K562 (cell line): ENCODE measurements around the gene EHBP1. TPM values are rescaled to one million over a fixed set of nuclear protein-coding genes. Genes with fewer than 3 reads are reported as not detected.

Source experiments
- ATAC-seq: fragments of 200-7000 bp; cut with Tn5 transposase; 3 replicates; pipeline ENCODE4 v1.9.1; 2020; ENCODE audit warnings: moderate library complexity
- BruUV-seq: library from RNA; stranded (reverse); fragments of 400-500 nt; replicated peaks from 2 replicates; lab custom pipeline; 2021; lab: Mats Ljungman, UMichigan
- CTCF ChIA-PET: fragments of 300-600 bp; formaldehyde crosslinking; extraction: SDS; loops from one replicate; lab custom pipeline; 2021; ENCODE audit warnings: low intra/inter-chr PET ratio; lab: Yijun Ruan, JAX
- POLR2A ChIA-PET: fragments of 300-600, 350-650 bp; sonication (Branson Sonifier 250); formaldehyde crosslinking; extraction: SDS; loops from one replicate; lab custom pipeline; 2021; ENCODE audit warnings: antibody characterized with exemption, inconsistent platforms; lab: Yijun Ruan, JAX
- DNase-seq, 4 experiments: peaks; one replicate each; pipeline versions ENCODE4 v3.0.0 to v3.0.0-alpha.2; 2011 to 2018; ENCODE audit warnings: low spot score in 3 of 4, mixed read lengths in 3 of 4; ENCODE audit errors: extremely low read depth in 1 of 4
- FAIRE-seq: peaks from 2 replicates; lab custom pipeline; 2011; peaks lifted over from hg19 to GRCh38; lab: Jason Lieb, UNC
- H2AFZ ChIP-seq: 2 replicates; pipeline ENCODE4 v1.6.0; 2011; ENCODE audit warnings: low read depth, low read length, control low read depth, inconsistent platforms
- H3K27ac ChIP-seq: fragments of 200-600 bp; 3 replicates; pipeline ENCODE4 v1.8.0; 2011; ENCODE audit warnings: low read depth, mild to moderate bottlenecking, control low read depth, inconsistent platforms, low read length, moderate library complexity, mixed read lengths; ENCODE audit errors: extremely low read depth
- H3K27me3 ChIP-seq, 2 experiments: fragments of 300-600 bp in 1 of 2; 2 replicates in 1 of 2; 3 replicates in 1 of 2; pipeline versions ENCODE4 v1.6.0 to v1.8.0; 2011; ENCODE audit warnings: inconsistent platforms in 2 of 2, low read length in 2 of 2, mild to moderate bottlenecking in 1 of 2, mixed read lengths in 1 of 2, moderate library complexity in 1 of 2; ENCODE audit not compliant: control insufficient read depth in 2 of 2, insufficient read depth in 2 of 2
- H3K36me3 ChIP-seq: fragments of 300-600 bp; 3 replicates; pipeline ENCODE4 v1.8.0; 2011; ENCODE audit warnings: mild to moderate bottlenecking, low read length, inconsistent platforms; ENCODE audit not compliant: control insufficient read depth, insufficient read depth
- H3K4me1 ChIP-seq, 2 experiments: fragments of 200-600 bp in 1 of 2; replicated peaks in 1 of 2; 2 replicates in 1 of 2; 3 replicates in 1 of 2; pipeline versions ENCODE4 v1.5.1 to v1.8.0; 2011; ENCODE audit warnings: inconsistent platforms in 2 of 2, low read length in 2 of 2, mild to moderate bottlenecking in 1 of 2, mixed read lengths in 1 of 2, moderate library complexity in 1 of 2; ENCODE audit not compliant: control insufficient read depth in 2 of 2, insufficient read depth in 2 of 2
- H3K4me2 ChIP-seq: 2 replicates; pipeline ENCODE4 v1.6.1; 2011; ENCODE audit warnings: low read length, control low read depth, inconsistent platforms, mixed read lengths; ENCODE audit not compliant: insufficient read depth
- H3K4me3 ChIP-seq: fragments of 200-600 bp; sonication (generic), shearing (Covaris generic); 2 replicates; pipeline ENCODE4 v1.5.1; 2016; ENCODE audit warnings: control low read depth, inconsistent platforms
- H3K79me2 ChIP-seq: fragments of 200-600 bp; 3 replicates; pipeline ENCODE4 v1.8.0; 2011; ENCODE audit warnings: low read length, inconsistent platforms; ENCODE audit not compliant: control insufficient read depth, insufficient read depth
- H3K9ac ChIP-seq, 2 experiments: 2 replicates each; pipeline versions ENCODE4 v1.6.0 to v1.6.1; 2011; ENCODE audit warnings: low read depth in 2 of 2, low read length in 2 of 2, control low read depth in 1 of 2, inconsistent platforms in 1 of 2, mild to moderate bottlenecking in 1 of 2, mixed read lengths in 1 of 2; ENCODE audit not compliant: insufficient read depth in 1 of 2
- H3K9me1 ChIP-seq: one replicate; pipeline ENCODE4 v1.6.0; 2011; ENCODE audit warnings: inconsistent platforms, mild to moderate bottlenecking, low read length, moderate library complexity; ENCODE audit not compliant: control insufficient read depth, insufficient read depth
- H3K9me3 ChIP-seq: replicated peaks from 2 replicates; pipeline ENCODE4 v1.5.1; 2011; ENCODE audit warnings: low read depth, low read length, inconsistent platforms; ENCODE audit not compliant: control insufficient read depth, insufficient read depth
- H4K20me1 ChIP-seq: replicated peaks from 2 replicates; pipeline ENCODE4 v1.6.1; 2011; ENCODE audit warnings: low read length, inconsistent platforms, mixed read lengths; ENCODE audit not compliant: control insufficient read depth, insufficient read depth
- HOMEZ ChIP-seq: fragments of 250-450 bp; sonication (Bioruptor Pico); IDR thresholded peaks from 2 replicates; pipeline ENCODE4 v1.4.0; 2020; ENCODE audit warnings: mild to moderate bottlenecking, moderate library complexity
- NCOR1 ChIP-seq: fragments of 450-650 bp; IDR thresholded peaks from 2 replicates; pipeline ENCODE4 v1.6.1; 2016; ENCODE audit warnings: mild to moderate bottlenecking, moderate library complexity
- NR2F6 ChIP-seq: fragments of 450-650 bp; formaldehyde crosslinking; IDR thresholded peaks from 2 replicates; pipeline ENCODE4 v1.4.0; 2020; ENCODE audit warnings: mild to moderate bottlenecking
- PRDM10 ChIP-seq: fragments of 450-650 bp; IDR thresholded peaks from 2 replicates; pipeline ENCODE4 v1.6.1; 2018; ENCODE audit not compliant: partially characterized antibody
- RBM39 ChIP-seq: fragments of 200-400 bp; formaldehyde crosslinking; optimal IDR thresholded peaks from 2 replicates; pipeline ENCODE3; 2018; ENCODE audit warnings: low read depth, low read length
- SFPQ ChIP-seq: fragments of 200-400 bp; formaldehyde crosslinking; IDR thresholded peaks from 2 replicates; pipeline ENCODE4 v1.6.1; 2017; ENCODE audit warnings: mild to moderate bottlenecking, low read depth, low read length, moderate library complexity
- SRSF3 ChIP-seq: fragments of 200-400 bp; formaldehyde crosslinking; IDR thresholded peaks from 2 replicates; pipeline ENCODE4 v1.6.1; 2016; ENCODE audit warnings: mild to moderate bottlenecking, low read length, moderate library complexity; ENCODE audit not compliant: insufficient read depth
- ZBTB49 ChIP-seq: sonication (generic); formaldehyde crosslinking; IDR thresholded peaks from 2 replicates; pipeline ENCODE4 v1.8.0; 2022; ENCODE audit warnings: missing genetic modification reagents, mild to moderate bottlenecking, borderline replicate concordance
- ZNF143 ChIP-seq: sonication (generic); formaldehyde crosslinking; IDR thresholded peaks from 2 replicates; pipeline ENCODE4 v1.9.0; 2022; ENCODE audit warnings: mild to moderate bottlenecking, missing genetic modification reagents
- ZNF586 ChIP-seq: fragments of 450-650 bp; formaldehyde crosslinking; conservative IDR thresholded peaks from 2 replicates; pipeline ENCODE4 v1.4.0; 2020; ENCODE audit warnings: mild to moderate bottlenecking, moderate library complexity
- ZNF668 ChIP-seq: fragments of 250-450 bp; sonication (Bioruptor Pico); IDR thresholded peaks from 2 replicates; pipeline ENCODE4 v1.8.0; 2022; ENCODE audit warnings: mild to moderate bottlenecking, inconsistent platforms
- WGBS: fragments of 100-300 bp; shearing (Covaris generic); methylation state at CpG from one replicate; pipeline ENCODE4 v1.1.6; 2016; ENCODE audit warnings: low coverage, mixed read lengths; ENCODE audit not compliant: insufficient coverage; ENCODE audit errors: missing lambda C conversion rate; 5-methylcytosine and 5-hydroxymethylcytosine counted together
- in situ Hi-C: fragments of 300-500 bp; cut with MboI; formaldehyde crosslinking; loops from 4 replicates; pipeline ENCODE4 v1.15.0; 2018; ENCODE audit warnings: inconsistent platforms, mixed read lengths
- intact Hi-C: fragments of 100-400 bp; cut with micrococcal nuclease; formaldehyde crosslinking; loops from 2 replicates; pipeline ENCODE4 v1.14.2; 2022
- polyA plus RNA-seq, 8 experiments: library from polyadenylated mRNA; depleted of rRNA in 4 of 8; stranded (reverse) in 5 of 8; unstranded in 3 of 8; fragments of >200 nt; fragmentation: Nextera tagmentation in 2 of 8; fragmentation: Illumina TruSeq in 1 of 8; extraction: Ambion mirVana in 2 of 8; extraction: Trizol in 1 of 8; gene quantifications; 2 replicates each; pipeline versions ENCODE4 v1.2.1 to v1.2.3, GENCODE V29; 2011 to 2014; ENCODE audit warnings: inconsistent platforms in 1 of 8, missing spikeins in 1 of 8
- total RNA-seq, 7 experiments: library from RNA; depleted of rRNA in 6 of 7; stranded (reverse); fragments of >200 nt in 6 of 7; fragmentation: Illumina TruSeq in 2 of 7; extraction: Trizol in 2 of 7; gene quantifications; 2 replicates each; pipeline versions ENCODE4 v1.2.1 to v1.2.3, GENCODE V29; 2011 to 2021; ENCODE audit warnings: low replicate concordance in 1 of 7

EHBP1 gene
- total and polyA plus RNA-seq, 9 of the 15 experiments (the other 6 are each of a cell fraction or from before 2014, with no cell fraction given), result 8.9 to 26.6 (median 19.3) TPM

- TF ChIP-seq ZBTB49 (CRISPR knock-in tag) (no peak), ZNF668 (no peak), ZNF586 (no peak), SRSF3 (no peak), RBM39 (no peak)
Measured at GRCh38 chr2:62662131-62662530, 43.4 kb upstream of the EHBP1 start (continued).

GRCh38 chr2:62662554-62662953 is 43.0 kb upstream of the EHBP1 start:
- Histone ChIP-seq H3K9ac (no peak overlapping the region), H3K4me3 (no peak overlapping the region), H3K4me2 (no peak overlapping the region), H3K27ac (no peak overlapping the region), H2AFZ (no peak overlapping the region), H3K36me3 (no peaks in the 10 kb centered on the region), H3K4me1 (no peaks in the 10 kb centered on the region), H3K9me1 (no peaks in the 10 kb centered on the region), H3K79me2 (no peaks in the 10 kb centered on the region), H4K20me1 (no peaks in the 10 kb centered on the region), H3K9me3 (no peaks in the 10 kb centered on the region), H3K27me3 (peaks cover 0 to 7% of the 10 kb centered on the region in 2 experiments)
- no peak for FAIRE-seq
- POLR2A ChIA-PET, result no interaction called here
- BruUV-seq, result no TSS peak
- in situ Hi-C loops, result no loop called here
- intact Hi-C loops, result no loop called here
- DNase-seq, result no peak
- WGBS, result 0% methylated on average over 2 of the region's 2 CpGs
- TF ChIP-seq NR2F6 (no peak), SRSF3 (no peak), ZNF143 (no peak), HOMEZ (CRISPR knock-in tag) (no peak), NCOR1 (no peak), SFPQ (no peak), PRDM10 (no peak)
- no peak for ATAC-seq
- CTCF ChIA-PET, result no interaction called here
